ENCODE results near the gene SLAMF6.

GRCh38 chr1:160460683-160461287, 62.3 kb downstream of the SLAMF6 start:
- TF ChIP-seq CTCF (IDR thresholded peaks at IDR 0.05) (no peak), POLR2A (IDR thresholded peaks at IDR 0.05) (no peak)

Measured in right lobe of liver (tissue), 4 donors.